ENCODE data around the gene JUN. TPM values are rescaled to one million over a fixed set of nuclear protein-coding genes. Genes with fewer than 3 reads are reported as not detected.

JUN gene
- total and polyA plus RNA-seq, 2 donors (not counting 1 experiment from before 2014, with no cell fraction given) = 94.4 to 4,074 TPM

DNA sequence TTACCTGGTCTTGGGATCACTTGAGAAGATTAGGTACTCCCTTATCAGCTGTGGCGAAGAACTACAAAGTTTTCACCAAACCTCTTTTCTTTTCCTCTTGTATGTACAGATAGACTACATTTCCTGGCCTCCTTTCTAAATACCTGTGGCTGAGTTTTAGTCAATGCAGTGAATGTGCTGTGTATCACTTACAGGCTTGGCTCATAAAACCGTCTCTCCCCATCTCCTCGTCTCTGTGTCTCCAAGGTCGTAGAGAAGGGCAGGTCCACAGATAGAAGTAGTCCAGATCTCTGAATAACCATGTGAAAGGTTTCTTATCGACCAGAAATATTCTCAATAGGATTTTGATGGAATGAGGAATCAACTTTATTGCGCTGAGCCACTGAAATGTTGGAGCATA, 9.0 kb upstream of the JUN start:
- intact Hi-C loops (cut with micrococcal nuclease) = no loop called here
- 96% methylated on average over 3 of the region's 6 CpGs for WGBS (ENCODE audit: insufficient coverage)
- Histone ChIP-seq H3K27me3 (replicated peaks in 1 of 4; ENCODE audit: control extremely low read depth in 1 of 4, control insufficient read depth in 3 of 4, insufficient read depth in 4 of 4, low read length in 3 of 4) (no peaks in the 10 kb centered on the region), H3K79me2 (ENCODE audit: control insufficient read depth, insufficient read depth, low read length) (peaks cover 8% of the 10 kb centered on the region), H3K36me3 (replicated peaks in 1 of 2; ENCODE audit: control extremely low read depth in 1 of 2, control insufficient read depth in 1 of 2, extremely low read depth in 1 of 2, insufficient read depth in 2 of 2, low read length in 1 of 2) (peaks cover 0 to 4% of the 10 kb centered on the region in 2 experiments), H3K9me3 (ENCODE audit: control extremely low read depth in 1 of 3, control insufficient read depth in 2 of 3, insufficient read depth in 1 of 3, low read length in 2 of 3) (peaks cover 0 to 7% (median 1%) of the 10 kb centered on the region in 3 donors), H3K4me3 (ENCODE audit: control extremely low read depth in 1 of 5, extremely low read depth in 1 of 5, insufficient read depth in 1 of 5, low read depth in 2 of 5, low read length in 4 of 5) (no peak overlapping the region), H3K4me1 (ENCODE audit: control insufficient read depth in 2 of 2, insufficient read depth in 2 of 2, low read length in 2 of 2) (peaks cover 6% of the 10 kb centered on the region in 2 donors), H3K27ac (ENCODE audit: low read length in 2 of 2) (no peak overlapping the region), H3K9ac (ENCODE audit: low read length) (no peak overlapping the region), H3K4me2 (replicated peaks; ENCODE audit: low read depth, low read length, poor library complexity, severe bottlenecking) (no peak overlapping the region), H2AFZ (ENCODE audit: insufficient read depth, low read depth, low read length, poor library complexity, severe bottlenecking) (no peak overlapping the region), H4K20me1 (ENCODE audit: control insufficient read depth, insufficient read depth, low read length, poor library complexity, severe bottlenecking) (no peaks in the 10 kb centered on the region)
- ChIA-PET CTCF (no interaction called here), POLR2A (no interaction called here)
- ATAC-seq (ENCODE audit: low read depth) (no peak), DNase-seq (no peak)
- no peak for TF ChIP-seq EZH2 (IDR thresholded peaks at IDR 0.05; ENCODE audit: borderline replicate concordance, insufficient read depth, low read depth, low read length, poor library complexity, severe bottlenecking)
- TF ChIP-seq, protein P1, sequence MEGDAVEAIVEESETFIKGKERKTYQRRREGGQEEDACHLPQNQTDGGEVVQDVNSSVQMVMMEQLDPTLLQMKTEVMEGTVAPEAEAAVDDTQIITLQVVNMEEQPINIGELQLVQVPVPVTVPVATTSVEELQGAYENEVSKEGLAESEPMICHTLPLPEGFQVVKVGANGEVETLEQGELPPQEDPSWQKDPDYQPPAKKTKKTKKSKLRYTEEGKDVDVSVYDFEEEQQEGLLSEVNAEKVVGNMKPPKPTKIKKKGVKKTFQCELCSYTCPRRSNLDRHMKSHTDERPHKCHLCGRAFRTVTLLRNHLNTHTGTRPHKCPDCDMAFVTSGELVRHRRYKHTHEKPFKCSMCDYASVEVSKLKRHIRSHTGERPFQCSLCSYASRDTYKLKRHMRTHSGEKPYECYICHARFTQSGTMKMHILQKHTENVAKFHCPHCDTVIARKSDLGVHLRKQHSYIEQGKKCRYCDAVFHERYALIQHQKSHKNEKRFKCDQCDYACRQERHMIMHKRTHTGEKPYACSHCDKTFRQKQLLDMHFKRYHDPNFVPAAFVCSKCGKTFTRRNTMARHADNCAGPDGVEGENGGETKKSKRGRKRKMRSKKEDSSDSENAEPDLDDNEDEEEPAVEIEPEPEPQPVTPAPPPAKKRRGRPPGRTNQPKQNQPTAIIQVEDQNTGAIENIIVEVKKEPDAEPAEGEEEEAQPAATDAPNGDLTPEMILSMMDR (IDR thresholded peaks at IDR 0.05) = no peak
- H3K4me3 Mint-ChIP-seq = no peak overlapping the region
- H3K27ac Mint-ChIP-seq = no peak overlapping the region
- no peaks in the 10 kb centered on the region for H3K27me3 Mint-ChIP-seq
- H3K9me3 Mint-ChIP-seq (ENCODE audit: insufficient read depth) = peaks cover 4% of the 10 kb centered on the region
- peaks cover 33% of the 10 kb centered on the region for H3K4me1 Mint-ChIP-seq

GRCh38 chr1:58791106-58791505, 7.3 kb upstream of the JUN start:
- H3K27me3 ChIP-seq (replicated peaks in 1 of 4; ENCODE audit: control extremely low read depth in 1 of 4, control insufficient read depth in 3 of 4, insufficient read depth in 4 of 4, low read length in 3 of 4) = no peaks in the 10 kb centered on the region
- POLR2A ChIA-PET = interaction anchor here (0.7 kb wide), 1 partner anchor 9 kb away, joined by 3 read pairs; no protein-coding TSS in a partner anchor
- no peak overlapping the region for H3K9ac ChIP-seq (ENCODE audit: low read length)
- no peaks in the 10 kb centered on the region for H3K27me3 Mint-ChIP-seq
- H3K4me2 ChIP-seq (replicated peaks; ENCODE audit: low read depth, low read length, poor library complexity, severe bottlenecking) = no peak overlapping the region
- H4K20me1 ChIP-seq (ENCODE audit: control insufficient read depth, insufficient read depth, low read length, poor library complexity, severe bottlenecking) = no peaks in the 10 kb centered on the region
- intact Hi-C loops (cut with micrococcal nuclease) = no loop called here
- CTCF ChIA-PET = interaction anchor here (1.1 kb wide), 1 partner anchor 12 kb away, joined by 3 read pairs; no protein-coding TSS in a partner anchor
- H3K27ac Mint-ChIP-seq = no peak overlapping the region
- TF ChIP-seq, protein P1 (IDR thresholded peaks at IDR 0.05) = no peak
- TF ChIP-seq EZH2 (IDR thresholded peaks at IDR 0.05; ENCODE audit: borderline replicate concordance, insufficient read depth, low read depth, low read length, poor library complexity, severe bottlenecking) = no peak
- H3K36me3 ChIP-seq (replicated peaks in 1 of 2; ENCODE audit: control extremely low read depth in 1 of 2, control insufficient read depth in 1 of 2, extremely low read depth in 1 of 2, insufficient read depth in 2 of 2, low read length in 1 of 2) = peaks cover 0 to 4% of the 10 kb centered on the region in 2 experiments
- H2AFZ ChIP-seq (ENCODE audit: insufficient read depth, low read depth, low read length, poor library complexity, severe bottlenecking) = no peak overlapping the region
- no peak overlapping the region for H3K27ac ChIP-seq (ENCODE audit: low read length in 2 of 2)
- H3K4me1 Mint-ChIP-seq = peaks cover 47% of the 10 kb centered on the region
- H3K4me1 ChIP-seq (ENCODE audit: control insufficient read depth in 2 of 2, insufficient read depth in 2 of 2, low read length in 2 of 2) = peaks cover 8 to 9% of the 10 kb centered on the region in 2 donors
- H3K79me2 ChIP-seq (ENCODE audit: control insufficient read depth, insufficient read depth, low read length) = peaks cover 8% of the 10 kb centered on the region
- H3K9me3 Mint-ChIP-seq (ENCODE audit: insufficient read depth) = peaks cover 4% of the 10 kb centered on the region
- WGBS (ENCODE audit: insufficient coverage) = no CpG with 5 or more reads among the region's 1 CpG
- H3K9me3 ChIP-seq (ENCODE audit: control extremely low read depth in 1 of 3, control insufficient read depth in 2 of 3, insufficient read depth in 1 of 3, low read length in 2 of 3) = peaks cover 0 to 7% (median 0%) of the 10 kb centered on the region in 3 donors
- no peak for DNase-seq
- H3K4me3 Mint-ChIP-seq = no peak overlapping the region
- no peak for ATAC-seq (ENCODE audit: low read depth)
- no peak overlapping the region for H3K4me3 ChIP-seq (ENCODE audit: control extremely low read depth in 1 of 5, extremely low read depth in 1 of 5, insufficient read depth in 1 of 5, low read depth in 2 of 5, low read length in 4 of 5)
